ENCODE results near the gene COL8A2.

The COL8A2 gene

GRCh38 chr1:36083635-36084496, 41.2 kb downstream of the COL8A2 start, which contains the start of gene TEKT2:
Gene TEKT2 (plus strand): TSS chr1:36084094. CDS start chr1:36084922, 828 bp downstream.
- H3K4me3 ChIP-seq (ENCODE audit: control insufficient read depth, low read depth, low read length) = peak within 1 kb of the TSS; percentile 33
- TF ChIP-seq CTCF (conservative IDR thresholded peaks at IDR 0.05; ENCODE audit: control insufficient read depth, insufficient read depth, low read depth, low read length) = no peak
- peak; percentile 6 for DNase-seq (ENCODE audit: low read depth)

- no peak for TF ChIP-seq CTCF (conservative IDR thresholded peaks at IDR 0.05; ENCODE audit: control insufficient read depth, insufficient read depth, low read depth, low read length)
- DNase-seq (ENCODE audit: low read depth) = no peak
- H3K4me3 ChIP-seq (ENCODE audit: control insufficient read depth, low read depth, low read length) = no peak overlapping the region
Observed at GRCh38 chr1:36083219-36083618, 41.8 kb downstream of the COL8A2 start.

GRCh38 chr1:36081926-36082485, 43.0 kb downstream of the COL8A2 start:
- H3K4me3 ChIP-seq (ENCODE audit: control insufficient read depth, low read depth, low read length) = no peak overlapping the region
- DNase-seq (ENCODE audit: low read depth) = no peak
- TF ChIP-seq CTCF (conservative IDR thresholded peaks at IDR 0.05; ENCODE audit: control insufficient read depth, insufficient read depth, low read depth, low read length) = no peak

DNA sequence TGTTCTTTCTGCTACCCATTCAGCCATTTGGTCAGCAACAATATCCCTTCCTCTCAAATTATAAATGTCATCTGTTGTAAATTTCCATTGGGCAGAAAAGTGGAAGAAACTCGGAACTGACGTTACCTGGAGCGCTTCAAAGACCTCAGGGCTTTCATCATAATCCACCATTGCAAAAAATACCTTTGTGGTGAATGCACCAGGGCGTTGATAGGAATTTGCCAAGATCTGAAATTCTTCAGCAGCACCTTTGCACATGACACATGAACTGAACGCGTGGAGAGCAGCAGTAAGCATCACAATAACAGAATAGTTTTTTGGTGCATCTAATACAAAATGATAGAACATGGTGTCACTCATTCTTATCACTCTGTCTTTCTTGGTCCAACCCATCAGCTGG, 44.2 kb downstream of the COL8A2 start:
- TF ChIP-seq CTCF (conservative IDR thresholded peaks at IDR 0.05; ENCODE audit: control insufficient read depth, insufficient read depth, low read depth, low read length) = no peak

GRCh38 chr1:36080236-36080635, 44.8 kb downstream of the COL8A2 start:
- no peak for TF ChIP-seq CTCF (conservative IDR thresholded peaks at IDR 0.05; ENCODE audit: control insufficient read depth, insufficient read depth, low read depth, low read length)
- no peak overlapping the region for H3K4me3 ChIP-seq (ENCODE audit: control insufficient read depth, low read depth, low read length)
- no peak for DNase-seq (ENCODE audit: low read depth)

More for the DNA sequence above, 44.2 kb downstream of the COL8A2 start:
- H3K4me3 ChIP-seq (ENCODE audit: control insufficient read depth, low read depth, low read length) = no peak overlapping the region
- DNase-seq (ENCODE audit: low read depth) = no peak

DNA sequence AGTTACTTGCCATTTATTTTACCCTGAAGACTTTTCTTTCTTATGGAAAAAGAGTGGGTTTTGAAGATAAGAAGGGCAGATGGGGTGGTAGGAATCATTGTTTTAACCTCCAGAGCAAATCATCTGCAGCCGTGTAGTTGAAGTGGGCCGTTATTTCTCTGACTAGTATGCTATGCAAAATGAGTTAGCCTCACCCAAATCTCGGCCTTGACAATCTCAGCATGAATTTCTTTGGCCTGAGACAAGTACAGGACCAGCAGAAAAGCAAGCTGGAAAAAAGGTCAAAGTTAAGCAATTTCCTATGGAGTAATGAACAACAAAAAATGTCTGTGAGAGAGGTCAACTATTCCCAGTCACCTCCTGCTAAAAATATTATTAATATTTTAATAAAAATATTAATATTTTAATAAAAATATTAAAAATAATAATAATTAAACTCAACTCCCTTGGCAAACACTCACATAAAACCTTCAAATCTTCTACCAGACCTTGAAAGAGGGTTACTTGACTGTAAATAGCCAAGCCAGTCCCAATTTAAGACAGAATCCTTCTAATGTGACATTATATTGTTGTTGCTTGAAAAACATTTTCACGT, 47.9 kb downstream of the COL8A2 start:
- H3K4me3 ChIP-seq (ENCODE audit: control insufficient read depth, low read depth, low read length) = no peak overlapping the region
- DNase-seq (ENCODE audit: low read depth) = no peak
- no peak for TF ChIP-seq CTCF (conservative IDR thresholded peaks at IDR 0.05; ENCODE audit: control insufficient read depth, insufficient read depth, low read depth, low read length)

Measured in fibroblast of mammary gland (primary cell).